HG03378 (cell line): ENCODE results near the gene TAF4.
"Not testable (repeated sequence)": the region's sequence is repeated elsewhere in the genome, so short reads cannot be mapped to it uniquely, and the experiment has no call there.

Experiments
- ATAC-seq: cut with Tn5 transposase; IDR thresholded peaks from one replicate; pipeline ENCODE4 v1.9.1; 2021; ENCODE audit warnings: mild to moderate bottlenecking, moderate library complexity; ENCODE audit not compliant: unreplicated experiment

Gene TAF4

GRCh38 chr20:61949714-61950640 is 115.7 kb downstream of the TAF4 start:
- no peak for ATAC-seq

DNA sequence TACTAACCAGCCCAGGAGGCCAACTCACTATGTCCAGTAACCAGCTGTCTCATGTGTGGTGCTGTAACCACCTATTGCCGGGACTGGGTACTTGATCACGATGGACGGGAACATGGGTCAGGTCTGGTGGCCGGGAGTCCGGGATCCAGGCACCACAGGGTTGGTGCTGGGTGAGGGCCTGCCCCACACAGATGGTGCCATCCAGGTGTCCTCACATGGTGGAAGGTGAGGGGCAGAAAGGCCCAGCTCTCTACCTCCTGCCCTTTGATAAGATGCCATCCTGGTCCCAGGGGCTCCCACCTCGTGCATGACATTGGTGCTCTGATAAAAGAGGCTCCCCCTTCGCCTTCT is 116.3 kb downstream of the TAF4 start:
- ATAC-seq = no peak

GRCh38 chr20:61948586-61949362 is 116.9 kb downstream of the TAF4 start:
- no peak for ATAC-seq

DNA sequence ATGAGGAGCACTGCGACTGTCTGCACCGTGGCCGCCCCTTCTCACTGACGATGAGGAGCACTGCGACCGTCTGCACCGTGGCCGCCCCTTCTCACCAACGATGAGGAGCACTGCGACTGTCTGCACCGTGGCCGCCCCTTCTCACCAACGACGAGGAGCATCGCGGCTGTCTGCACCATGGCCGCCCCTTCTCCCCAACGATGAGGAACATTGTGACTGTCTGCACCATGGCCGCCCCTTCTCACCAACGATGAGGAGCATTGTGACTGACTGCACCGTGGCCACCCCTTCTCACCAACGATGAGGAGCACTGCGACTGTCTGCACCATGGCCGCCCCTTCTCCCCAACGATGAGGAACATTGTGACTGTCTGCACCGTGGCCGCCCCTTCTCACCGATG is 117.6 kb downstream of the TAF4 start:
- ATAC-seq = not testable (repeated sequence)

DNA sequence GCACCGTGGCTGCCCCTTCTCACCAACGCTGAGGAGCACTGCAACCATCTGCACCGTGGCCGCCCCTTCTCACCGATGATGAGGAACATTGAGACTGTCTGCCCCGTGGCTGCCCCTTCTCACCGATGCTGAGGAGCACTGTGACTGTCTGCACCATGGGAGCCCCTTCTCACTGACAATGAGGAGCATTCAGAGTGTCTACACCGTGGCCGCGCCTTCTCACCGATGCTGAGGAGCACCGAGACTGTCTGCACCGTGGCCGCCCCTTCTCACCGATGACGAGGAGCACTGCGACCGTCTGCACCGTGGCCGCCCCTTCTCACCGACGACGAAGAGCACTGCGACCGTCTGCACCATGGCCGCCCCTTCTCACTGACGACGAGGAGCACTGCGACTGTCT is 120.2 kb downstream of the TAF4 start:
- not testable (repeated sequence) for ATAC-seq

DNA sequence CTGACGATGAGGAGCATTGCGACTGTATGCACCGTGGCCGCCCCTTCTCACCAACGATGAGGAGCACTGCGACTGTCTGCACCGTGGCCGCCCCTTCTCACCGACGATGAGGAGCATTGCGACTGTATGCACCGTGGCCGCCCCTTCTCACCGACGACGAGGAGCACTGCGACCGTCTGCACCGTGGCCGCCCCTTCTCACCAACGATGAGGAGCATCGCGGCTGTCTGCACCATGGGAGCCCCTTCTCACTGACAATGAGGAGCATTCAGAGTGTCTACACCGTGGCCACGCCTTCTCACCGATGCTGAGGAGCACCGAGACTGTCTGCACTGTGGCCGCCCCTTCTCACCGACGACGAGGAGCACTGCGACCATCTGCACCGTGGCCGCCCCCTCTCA is 120.7 kb downstream of the TAF4 start:
- not testable (repeated sequence) for ATAC-seq

DNA sequence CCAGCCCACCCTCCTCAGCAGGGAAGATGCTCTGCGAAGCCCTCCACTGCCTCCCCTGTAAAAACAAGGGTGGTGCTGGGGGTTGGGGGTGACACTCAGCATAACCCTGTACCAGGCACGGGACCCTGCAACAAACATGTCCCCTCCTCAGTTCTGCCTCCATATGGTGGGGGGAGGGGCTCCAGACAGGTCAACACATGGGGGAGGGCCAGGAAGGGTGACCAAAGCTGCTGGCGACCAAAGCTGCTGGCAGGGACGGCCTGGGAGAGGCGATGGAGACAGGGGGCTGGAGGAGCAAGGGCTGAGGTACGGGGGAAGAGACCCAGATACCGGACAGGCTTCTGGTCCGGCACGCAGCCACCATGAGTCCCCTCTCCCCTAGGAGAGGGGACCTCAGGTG is 123.2 kb downstream of the TAF4 start:
- ATAC-seq = no peak

GRCh38 chr20:61941721-61942405 is 123.8 kb downstream of the TAF4 start:
- no peak for ATAC-seq

GRCh38 chr20:61940976-61941720 is 124.5 kb downstream of the TAF4 start:
- no peak for ATAC-seq

- ATAC-seq = no peak
Measured at GRCh38 chr20:61940491-61940890, 125.2 kb downstream of the TAF4 start.

- ATAC-seq = no peak
Measured at GRCh38 chr20:61939691-61940360, 125.9 kb downstream of the TAF4 start.

- no peak for ATAC-seq
Measured at GRCh38 chr20:61938839-61939690, 126.6 kb downstream of the TAF4 start.

- no peak for ATAC-seq
Measured at GRCh38 chr20:61937963-61938838, 127.5 kb downstream of the TAF4 start.

GRCh38 chr20:61937146-61937962 is 128.3 kb downstream of the TAF4 start:
- no peak for ATAC-seq

DNA sequence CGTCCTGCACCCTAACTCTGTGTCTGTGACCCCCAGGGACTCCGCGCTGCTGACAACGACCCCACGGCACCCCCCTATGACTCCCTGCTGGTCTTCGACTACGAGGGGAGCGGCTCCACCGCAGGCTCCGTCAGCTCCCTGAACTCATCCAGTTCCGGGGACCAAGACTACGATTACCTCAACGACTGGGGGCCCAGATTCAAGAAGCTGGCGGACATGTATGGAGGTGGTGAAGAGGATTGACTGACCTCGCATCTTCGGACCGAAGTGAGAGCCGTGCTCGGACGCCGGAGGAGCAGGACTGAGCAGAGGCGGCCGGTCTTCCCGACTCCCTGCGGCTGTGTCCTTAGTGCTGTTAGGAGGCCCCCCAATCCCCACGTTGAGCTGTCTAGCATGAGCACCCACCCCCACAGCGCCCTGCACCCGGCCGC is 129.0 kb downstream of the TAF4 start:
- ATAC-seq = no peak

DNA sequence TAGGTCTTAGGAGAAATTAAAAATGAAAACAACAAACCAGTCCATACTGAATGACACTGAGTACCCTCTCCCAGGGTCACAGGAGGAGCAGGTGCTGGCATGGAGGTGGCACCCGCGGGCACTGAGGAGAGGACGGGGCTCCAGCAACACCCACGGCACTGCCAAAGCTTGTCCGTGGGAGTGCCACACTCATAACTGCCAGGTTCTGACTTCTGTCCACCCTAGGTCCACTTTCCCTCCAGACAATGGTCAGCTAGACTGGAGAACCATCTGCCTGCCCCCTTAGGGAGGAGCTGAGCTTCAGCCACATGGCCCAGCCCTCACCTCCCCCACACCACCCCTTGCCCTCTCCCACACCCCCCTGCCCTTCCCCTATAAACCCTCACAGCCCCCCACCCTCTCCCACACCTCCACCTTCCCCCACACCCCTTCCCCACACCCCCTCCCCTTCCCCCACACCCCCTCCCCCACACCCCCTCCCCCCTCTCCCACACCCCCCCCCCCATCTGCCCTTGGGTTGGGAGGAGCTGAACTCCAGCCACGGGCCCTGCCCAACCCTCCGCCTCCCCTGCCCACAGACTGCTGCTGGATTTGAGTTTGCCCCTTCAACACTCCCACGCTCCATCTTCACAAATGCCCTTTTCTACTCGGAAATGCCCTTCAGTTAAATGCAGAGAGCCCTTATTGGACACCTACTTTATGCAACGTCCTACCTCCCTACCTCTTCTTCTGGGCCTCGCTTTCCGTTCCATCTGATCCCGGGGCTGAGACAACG is 129.6 kb downstream of the TAF4 start:
- no peak for ATAC-seq
